Inflammatory macrophage treated with lipopolysaccharide for 1 hour (primary cell): ENCODE measurements around the gene NRM.
"Not testable (repeated sequence)": the region's sequence is repeated elsewhere in the genome, so short reads cannot be mapped to it uniquely, and the experiment has no call there.

Source experiments
- DNase-seq, 2 donors: peaks; one replicate each; pipeline ENCODE4 v3.0.0-alpha.2; 2020 to 2022

NRM gene

DNA sequence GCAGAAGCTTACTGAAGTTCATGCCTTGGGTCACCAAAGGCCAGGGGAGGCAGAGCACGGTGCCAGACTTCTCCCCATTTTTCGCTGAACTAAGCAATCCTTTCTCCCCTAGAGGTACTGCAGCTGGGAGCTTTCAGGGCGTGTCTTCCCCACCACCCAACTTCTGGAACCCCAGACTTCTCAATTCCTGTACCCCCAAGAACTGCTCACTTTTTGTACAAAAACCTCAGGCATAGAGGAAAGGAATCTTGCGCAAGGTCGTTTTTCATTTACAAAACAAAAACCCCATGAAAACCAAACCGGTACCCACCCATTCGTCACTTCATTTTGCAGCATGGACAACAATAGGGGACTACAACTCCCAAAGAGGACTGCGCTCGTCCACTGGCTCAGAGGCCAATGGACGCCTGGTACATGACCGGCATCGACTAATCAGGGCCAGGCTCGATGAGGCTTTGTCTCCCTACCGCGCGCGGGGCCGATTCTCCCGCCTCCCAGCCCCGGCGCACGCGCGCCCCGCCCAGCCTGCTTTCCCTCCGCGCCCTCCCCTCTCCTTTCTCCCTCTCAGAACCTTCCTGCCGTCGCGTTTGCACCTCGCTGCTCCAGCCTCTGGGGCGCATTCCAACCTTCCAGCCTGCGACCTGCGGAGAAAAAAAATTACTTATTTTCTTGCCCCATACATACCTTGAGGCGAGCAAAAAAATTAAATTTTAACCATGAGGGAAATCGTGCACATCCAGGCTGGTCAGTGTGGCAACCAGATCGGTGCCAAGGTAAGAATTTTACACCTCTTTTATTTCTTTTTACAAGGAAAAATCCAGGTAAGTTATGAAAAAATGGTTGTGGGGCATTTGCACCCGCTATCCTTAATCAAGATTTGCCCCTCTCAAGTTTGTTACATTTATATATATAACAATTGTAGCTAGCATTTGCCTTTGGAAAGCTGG lies 29.3 kb upstream of the NRM start, which contains the start of gene TUBB:
Gene TUBB, plus strand, starts transcription at position 562 of the 947 bp plus-strand sequence. Its CDS starts 155 bp downstream, at position 717.
- DNase-seq = peak; percentile 97 to 99

DNA sequence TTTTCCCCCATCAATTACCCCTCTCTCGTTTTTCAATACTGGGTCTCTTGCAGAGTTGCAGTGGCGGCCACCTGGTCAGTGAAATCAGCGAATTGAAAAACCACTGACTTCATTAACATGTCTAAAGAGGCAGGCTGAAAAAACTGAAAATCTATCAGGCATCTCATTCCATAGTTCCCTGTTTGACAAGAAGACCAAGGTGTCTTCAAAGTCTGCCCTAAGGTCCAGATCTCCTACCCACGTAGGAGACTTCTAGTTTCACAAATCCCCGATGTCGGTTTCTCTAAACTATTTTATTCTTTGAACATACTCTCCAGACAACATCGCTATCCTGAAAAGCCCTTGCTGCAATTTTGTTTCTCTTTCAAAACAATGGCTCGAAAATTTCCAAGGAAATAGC lies 28.6 kb upstream of the NRM start:
- DNase-seq = no peak

DNA sequence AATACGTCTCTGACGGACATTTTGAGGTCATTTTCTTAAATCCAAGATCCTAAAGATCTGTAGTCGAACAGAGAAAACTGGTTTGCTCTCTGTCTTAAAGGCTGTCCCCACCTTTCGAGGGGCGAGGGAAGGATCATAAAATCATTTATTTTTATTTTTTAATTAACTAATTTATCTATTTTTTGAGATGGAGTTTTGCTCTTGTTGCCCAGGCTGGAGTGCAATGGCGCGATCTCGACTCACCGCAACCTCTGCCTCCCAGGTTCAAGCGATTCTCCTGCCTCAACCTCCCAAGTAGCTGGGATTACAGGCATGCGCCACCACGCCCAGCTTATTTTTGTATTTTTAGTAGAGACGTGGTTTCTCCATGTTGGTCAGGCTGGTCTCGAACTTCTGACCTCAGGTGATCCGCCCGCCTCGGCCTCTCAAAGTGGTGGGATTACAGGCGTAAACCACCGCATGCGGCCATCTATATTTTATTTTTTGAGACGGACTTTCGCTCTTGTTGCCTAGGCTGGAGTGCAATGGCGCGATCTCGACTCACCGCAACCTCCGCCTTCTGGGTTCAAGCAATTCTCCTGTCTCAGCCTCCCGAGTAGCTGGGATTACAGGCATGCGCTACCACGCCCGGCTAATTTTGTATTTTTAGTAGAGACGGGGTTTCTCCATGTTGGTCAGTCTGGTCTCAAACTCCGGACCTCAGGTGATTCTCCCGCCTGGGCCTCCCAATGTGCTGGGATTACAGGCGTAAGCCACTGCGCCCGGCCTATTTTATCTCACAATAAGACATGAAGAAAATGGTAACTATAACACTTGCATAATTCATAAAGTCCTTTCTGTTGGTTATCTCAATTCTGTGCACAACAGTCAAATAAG lies 27.3 kb upstream of the NRM start:
- DNase-seq = not testable (repeated sequence)

DNA sequence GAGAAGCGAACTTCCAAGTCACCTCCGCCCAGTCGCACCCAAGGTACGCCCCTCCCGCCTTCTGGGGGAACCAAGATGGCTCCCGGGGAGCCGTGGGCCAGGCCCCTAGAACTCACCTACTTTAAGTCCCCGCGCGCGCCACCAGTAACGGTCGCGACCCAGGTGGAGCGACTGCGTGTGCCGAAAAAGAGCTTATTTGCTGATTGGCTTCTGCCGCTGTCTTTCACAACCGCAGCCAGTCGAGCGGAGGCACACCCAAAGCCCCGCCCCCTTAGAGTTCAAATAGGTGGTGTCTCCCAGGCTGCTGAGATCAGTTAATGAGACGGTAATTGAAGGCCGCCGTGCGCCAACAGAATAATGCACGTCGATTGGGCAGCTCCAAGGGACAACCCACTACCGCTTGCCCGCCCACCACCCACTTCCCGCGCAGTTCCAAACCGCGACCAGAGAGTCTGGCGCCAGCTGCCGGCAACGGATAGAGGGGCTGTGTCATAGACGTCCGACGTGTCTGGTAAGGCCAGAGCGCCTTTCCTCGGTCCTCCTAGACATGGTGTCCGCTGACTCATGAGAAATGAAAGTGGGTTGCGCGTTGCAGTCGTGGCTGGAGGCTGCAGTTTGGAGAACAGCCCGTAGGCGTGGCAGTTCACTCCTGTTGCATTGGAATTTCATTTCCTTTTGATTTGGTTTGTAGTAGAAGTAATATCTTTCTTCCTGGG lies 26.5 kb upstream of the NRM start, which contains the start of gene MDC1:
Gene MDC1, minus strand, starts transcription at position 153 of the 716 bp plus-strand sequence. CDS start 2,106 bp downstream, outside the sequence.
- DNase-seq = peak; percentile 98 to 100

DNA sequence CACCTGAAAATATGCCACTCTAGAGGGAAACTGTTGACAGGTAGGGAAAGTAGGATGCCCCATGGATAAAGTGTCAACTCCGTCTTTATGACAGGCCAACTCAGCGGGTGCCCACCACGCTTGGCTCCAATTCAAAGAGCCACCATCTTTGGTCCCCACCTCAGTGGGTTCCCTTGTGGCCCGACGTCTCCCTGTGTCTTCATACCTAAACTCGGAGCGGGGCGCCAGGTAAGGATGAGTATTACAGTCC lies 26.0 kb upstream of the NRM start:
- DNase-seq = no peak

DNA sequence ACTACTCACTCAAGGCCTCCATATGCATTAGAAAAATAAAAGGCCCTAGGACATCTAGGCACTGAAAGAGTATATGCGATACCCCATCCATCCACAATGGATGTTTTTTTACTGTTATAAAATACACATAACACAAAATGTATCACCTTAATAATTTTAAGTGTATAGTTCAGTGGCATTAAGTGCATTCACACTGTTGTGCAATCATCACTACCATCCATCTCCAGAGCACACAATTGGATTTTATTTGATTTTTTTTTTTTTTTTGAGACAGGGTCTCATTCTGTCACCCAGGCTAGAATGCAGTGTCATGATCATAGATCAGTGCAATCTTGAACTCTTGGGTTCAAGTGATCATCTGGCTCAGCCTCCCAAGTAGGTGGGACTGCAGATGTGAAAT lies 23.5 kb upstream of the NRM start:
- DNase-seq = no peak

DNA sequence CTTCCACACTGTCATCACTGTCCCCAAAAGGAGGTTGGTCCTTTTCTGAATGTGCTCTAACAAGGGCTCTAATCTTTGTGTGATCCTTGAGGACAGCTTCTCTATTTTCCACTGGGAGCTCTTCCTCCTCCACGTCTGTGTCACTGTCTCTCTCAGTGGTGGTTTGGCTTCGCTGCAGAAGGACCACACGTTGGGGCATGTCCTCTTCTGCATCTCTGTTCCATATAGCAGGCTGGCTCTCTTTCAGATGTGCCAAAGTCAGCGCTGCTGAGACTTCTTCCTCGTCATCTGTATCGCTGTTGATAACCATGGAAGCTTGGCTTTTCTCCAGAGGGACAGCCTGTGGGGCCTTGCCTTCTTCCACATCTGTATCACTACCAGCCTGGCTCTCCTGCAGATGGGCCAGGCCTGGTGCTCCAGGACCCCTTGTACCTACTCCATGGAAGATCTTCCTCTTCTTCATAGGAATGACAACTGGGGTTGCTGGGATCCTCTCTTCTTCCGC lies 21.7 kb upstream of the NRM start:
- no peak for DNase-seq

DNA sequence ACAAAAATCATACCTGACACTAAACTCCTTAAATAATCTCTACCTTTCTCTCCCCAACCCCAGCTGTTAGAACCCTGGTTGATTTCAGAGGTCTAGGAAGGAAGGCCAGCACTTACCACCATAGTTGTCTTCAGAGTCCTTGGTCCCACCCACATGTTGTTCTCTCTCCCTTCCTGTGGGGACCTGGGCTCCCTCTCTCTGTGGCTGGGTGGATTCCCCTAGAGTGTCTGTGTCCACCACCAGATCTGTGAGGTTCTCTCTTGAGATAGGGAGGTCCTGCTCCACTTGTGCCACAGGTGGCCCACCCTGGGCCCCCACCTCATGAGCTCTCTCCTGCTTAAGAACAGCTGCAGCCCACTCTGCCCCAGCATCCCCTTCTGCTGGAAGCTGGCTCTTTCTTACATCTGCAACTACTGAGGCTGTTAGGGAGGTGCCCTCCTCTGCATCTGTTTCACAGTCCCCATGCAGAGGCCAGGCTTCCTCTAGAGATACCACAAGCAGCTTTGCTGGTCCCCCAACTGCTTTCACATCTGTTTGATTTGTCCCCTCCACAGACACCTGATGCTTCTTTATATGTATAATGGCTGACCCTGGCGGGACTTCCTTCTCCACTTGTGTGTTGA lies 21.1 kb upstream of the NRM start:
- no peak for DNase-seq

DNA sequence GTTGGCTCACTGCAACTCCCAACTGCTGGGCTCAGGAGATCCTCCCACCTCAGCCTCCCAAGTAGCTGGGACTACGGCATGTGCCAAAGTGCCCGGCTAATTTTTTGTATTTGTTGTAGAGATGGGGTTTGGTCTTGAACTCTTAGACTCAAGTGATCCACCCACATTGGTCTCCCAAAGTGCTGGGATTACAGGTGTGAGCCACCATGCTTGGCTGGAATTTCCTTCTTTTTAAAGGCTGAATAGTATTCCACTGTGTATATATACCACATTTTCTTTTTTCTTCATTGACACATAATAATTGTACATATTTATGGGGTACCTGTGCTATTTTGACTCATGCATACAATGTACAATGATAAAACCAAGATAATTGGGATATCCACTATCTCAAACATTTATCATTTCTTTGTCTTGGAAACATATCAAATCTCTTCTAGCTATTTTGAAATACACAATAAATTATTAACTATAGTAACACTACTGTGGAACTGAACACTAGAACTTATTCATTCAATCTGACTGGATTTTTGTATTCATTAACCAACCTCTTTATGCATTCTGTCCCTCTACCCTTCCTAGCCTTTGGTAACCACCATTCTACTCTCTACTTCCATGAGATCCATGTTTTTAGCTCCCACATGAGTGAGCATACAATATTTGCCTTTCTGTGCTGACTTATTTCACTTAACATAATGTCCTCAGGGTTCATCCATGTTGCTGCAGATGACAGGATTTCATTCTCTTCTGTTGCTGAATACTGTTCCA lies 18.5 kb upstream of the NRM start:
- DNase-seq = no peak

DNA sequence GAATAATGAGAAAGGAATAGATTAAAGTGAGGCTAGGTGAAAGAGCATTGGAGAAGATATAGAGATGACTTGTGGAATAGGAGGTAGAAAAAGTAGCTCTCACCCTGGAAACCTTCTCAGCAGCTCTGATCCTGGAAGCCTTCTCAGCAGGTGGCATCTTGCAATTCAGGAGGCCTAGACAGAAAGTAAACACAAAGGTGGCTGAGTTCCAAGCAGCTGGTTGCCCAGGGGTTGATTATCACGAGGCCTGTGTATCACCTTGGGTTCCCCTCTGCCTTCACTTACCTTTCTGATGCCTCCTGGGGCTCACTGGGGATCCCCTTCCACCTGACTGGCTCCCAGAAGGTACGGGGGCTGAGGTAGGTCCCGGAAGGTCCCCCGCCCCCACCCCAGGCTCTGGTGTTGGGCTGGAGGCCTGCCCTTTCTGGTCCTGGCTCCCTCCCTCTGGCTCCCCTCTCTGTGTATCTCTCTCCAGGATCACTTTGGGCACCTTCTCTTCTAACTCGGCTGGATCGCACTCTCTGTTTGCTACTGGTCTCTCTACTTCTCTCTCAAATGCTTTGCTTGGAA lies 16.6 kb upstream of the NRM start:
- no peak for DNase-seq

DNA sequence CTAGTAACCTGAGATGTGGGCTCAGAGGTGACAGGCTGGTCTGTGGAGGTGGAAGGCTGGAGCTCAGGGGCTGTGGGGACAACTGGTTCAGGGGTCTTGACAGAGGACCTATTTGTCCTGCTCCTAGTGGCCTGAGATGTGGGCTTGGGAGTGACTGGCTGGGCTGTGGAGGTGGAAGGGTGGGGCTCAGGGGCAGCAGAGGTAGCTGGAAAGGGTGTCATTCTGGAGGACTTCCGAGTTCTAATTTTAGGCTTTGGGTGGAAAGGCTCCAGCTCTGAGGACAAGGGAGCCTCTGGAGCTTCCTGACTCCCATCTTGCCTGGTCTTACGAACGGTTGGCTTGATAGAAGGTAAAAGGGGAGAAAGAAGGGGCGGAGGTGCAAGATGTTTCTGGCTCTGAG lies 14.8 kb upstream of the NRM start:
- no peak for DNase-seq

DNA sequence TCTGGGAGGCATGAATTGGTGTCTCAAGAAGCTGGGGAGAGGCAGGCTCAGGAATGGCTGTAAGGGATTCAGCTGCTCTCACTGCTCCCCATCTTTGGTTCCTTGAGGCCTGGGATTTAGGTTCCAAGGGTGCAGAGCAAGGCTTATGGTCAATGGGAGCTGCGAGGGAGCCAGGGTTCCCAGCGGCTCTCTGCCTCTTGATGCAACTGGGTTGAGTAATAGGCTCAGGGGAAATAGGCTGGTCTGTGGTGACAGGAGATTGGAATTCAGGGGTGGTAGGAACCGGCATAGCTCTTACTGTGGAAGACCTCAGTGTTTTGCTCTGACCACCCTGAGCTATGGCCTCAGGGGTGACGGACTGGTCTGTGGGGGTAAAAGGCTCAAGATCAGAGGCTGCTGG lies 13.0 kb upstream of the NRM start:
- peak in 1 of 2 donors; percentile 34 for DNase-seq

DNA sequence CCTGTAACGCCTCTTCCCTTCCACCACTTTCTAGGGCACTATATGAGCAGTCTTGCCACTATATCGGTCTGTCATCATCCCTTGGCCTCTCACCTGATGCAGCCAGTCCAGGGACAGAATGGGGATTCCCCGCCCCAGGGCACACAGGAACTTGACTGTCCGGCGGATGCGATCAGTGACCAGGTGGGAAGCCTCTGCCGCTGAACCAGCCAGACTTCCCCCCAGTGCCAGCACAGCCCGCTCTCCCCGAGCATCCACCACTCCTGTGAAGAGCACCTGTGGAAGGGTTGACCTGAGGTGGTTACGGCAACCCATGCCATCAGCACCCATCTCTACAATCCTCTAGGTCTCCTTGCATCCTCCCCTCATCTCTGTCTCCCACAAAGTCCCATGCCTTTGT lies 12.2 kb upstream of the NRM start:
- no peak for DNase-seq

DNA sequence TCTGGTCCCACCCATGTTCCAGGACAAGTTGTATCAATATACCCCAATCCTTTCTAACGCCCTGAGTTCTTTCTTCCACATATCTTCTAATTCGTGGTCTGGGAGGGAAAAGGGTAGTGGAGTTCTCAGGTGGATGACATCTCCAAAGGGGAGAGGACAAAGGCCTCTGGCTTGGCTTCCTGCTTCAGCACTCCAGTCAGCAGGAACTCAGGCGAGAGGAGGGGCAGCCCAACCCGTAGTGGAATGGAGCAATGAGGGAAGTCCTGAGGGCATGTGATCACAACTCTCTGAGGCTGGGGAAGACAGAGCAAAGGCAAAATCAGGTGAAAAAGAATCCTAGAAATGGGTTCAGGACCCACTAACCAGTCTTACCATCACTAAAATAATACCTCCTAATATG lies 9.6 kb upstream of the NRM start:
- peak; percentile 71 to 77 for DNase-seq

DNA sequence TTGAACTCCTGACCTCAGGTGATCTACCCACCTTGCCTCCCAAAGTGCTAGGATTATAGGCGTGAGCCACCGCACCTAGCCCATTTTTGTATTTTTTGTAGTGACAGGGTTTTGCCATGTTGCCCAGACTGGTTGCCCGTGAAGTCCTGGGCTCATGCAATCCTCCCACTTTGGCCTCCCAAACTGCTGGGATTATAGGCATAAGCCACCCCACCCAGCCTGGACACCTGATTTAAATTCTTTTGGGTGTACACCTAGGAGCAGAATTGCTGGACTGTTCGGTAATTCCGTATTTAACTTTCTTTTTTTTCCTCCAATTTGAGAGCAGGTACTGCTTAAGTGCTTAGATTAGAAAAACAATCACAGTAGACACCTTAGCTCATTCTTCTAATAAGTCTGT lies 5.6 kb upstream of the NRM start:
- no peak for DNase-seq

DNA sequence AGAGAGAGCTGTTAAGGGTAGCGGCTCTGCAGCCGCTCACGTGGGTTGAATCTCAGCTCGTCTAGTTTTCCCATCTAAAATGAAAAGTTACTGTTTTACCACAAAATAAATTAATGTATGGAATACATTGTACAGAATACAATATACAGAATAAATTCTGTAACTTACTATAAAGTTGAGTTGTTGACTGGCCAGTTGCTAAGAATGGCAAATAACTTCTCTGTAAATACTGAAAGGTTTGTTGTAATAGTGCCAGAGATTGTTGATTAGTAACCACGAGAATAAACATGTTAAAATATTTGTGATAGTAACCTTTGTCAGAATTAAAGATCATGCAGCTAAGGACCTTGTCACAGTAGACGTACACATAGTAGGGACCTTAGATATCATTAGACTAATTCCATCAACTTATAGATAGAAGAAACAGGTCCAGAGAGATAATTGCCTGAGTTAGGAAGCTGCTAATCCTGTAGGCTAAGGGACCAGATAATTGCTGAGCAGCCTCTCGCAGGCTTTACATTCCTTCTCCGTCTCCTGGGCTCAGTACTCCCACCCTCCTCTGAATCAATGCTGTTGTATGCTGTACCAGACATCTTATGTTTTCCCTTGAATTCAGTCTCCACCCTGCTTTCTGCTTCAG lies 544 bp upstream of the NRM start:
- DNase-seq = no peak

DNA sequence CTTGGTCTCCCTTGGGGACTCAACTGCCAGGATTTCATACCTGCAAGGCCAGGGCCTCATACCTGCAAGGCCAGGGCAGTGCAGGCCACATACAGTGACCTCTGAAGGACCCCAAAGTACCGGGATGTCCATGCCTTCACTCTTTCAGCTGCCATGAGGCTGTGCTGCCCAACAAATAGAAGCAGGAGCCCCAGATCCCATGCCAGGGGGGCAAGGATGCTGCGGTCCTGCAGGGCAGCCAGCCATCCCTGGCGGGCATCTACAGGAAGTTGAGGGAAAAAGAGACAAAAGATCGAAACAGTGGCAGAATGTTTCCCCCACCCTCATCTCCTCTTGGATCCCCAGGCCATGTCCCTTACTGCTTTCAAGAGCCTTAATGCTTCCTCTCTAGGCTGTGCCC lies 799 bp downstream of the NRM start:
- DNase-seq = peak in 1 of 2 donors; percentile 7

DNA sequence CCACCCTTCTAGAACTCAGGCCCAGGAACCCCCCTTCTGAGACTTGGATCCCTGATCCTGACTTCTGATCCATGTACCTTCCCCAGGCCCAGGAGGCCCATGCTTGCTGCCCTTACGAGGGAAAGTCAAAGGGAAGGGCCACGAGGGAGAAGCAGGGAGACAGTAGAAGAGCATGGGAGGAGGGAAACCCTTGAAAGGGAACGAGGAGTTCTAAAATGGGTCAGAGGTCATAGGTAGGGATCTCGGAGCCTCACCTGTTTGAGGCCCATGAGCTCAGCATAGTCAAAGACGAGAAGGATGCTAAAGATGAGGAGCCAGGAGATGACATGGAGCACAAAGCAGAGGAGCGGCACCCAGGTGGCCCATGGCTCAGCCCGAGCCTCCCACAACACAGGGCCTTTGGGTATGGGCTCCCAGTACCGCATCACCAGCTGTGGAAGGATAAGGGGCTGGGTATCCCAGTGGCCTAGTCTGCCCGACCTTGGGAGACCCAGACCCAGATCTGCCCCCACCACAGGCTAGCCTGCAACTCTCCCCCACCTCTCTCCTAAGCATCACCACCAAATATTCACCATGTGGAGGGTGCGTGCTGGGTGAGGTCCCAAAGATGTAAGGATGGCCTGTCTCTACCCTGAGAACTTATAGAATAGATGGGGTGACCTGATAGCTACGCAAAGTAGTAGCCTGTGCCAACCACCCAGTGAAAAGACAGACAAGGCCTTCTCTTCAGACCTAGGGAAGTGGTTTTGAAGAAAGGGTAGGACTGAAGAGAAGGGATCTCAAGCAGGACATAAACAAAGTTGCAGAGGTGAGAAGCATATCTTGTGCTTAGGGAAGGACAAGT lies 1.5 kb downstream of the NRM start:
- no peak for DNase-seq

DNA sequence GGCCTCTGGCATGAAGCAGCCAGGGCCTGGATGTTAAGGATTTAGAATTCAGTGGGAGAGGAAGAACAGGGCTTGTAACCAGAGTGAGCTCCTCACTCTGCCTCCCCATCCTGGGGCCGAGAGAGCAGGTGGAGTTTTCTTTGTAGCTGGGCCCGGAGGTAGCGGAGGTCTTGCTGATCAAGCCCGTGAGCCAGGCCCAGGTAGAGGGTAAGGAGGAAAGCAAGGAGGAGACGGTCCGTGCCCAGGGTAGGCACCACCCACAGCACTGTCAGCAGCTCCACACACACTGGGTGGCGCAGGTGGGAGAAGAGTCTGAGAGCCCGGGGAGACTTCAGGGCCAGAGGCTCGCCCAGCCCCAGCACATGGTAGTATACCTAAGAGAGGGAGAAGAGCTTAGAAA lies 2.2 kb downstream of the NRM start:
- no peak for DNase-seq
